DND-41 (cell line): Measurements from ENCODE around the gene PRDX2.

Experiments used
- ATAC-seq: fragments of 200-7000 bp; cut with Tn5 transposase; 3 replicates; pipeline ENCODE4 v1.9.1; 2021; ENCODE audit warnings: low read depth; ENCODE audit not compliant: insufficient read depth
- DNase-seq: peaks from one replicate; pipeline ENCODE4 v3.0.0-alpha.2; 2020
- H2AFZ ChIP-seq: 2 replicates; pipeline ENCODE4 v1.6.0; 2012; ENCODE audit warnings: low read depth, low read length
- H3K27ac ChIP-seq: 2 replicates; pipeline ENCODE4 v1.5.1; 2012; ENCODE audit warnings: low read length, inconsistent platforms
- H3K27me3 ChIP-seq: fragments of 200-600 bp; sonication (generic); 2 replicates; pipeline ENCODE4 v1.6.0; 2012; ENCODE audit warnings: low read length, mild to moderate bottlenecking, inconsistent platforms; ENCODE audit not compliant: insufficient read depth, poor library complexity
- H3K36me3 ChIP-seq: 2 replicates; pipeline ENCODE4 v1.5.1; 2012; ENCODE audit warnings: low read length, inconsistent platforms; ENCODE audit not compliant: insufficient read depth
- H3K4me1 ChIP-seq: 2 replicates; pipeline ENCODE4 v1.5.1; 2012; ENCODE audit warnings: mild to moderate bottlenecking, low read length; ENCODE audit not compliant: insufficient read depth
- H3K4me2 ChIP-seq: 2 replicates; pipeline ENCODE4 v1.6.0; 2012; ENCODE audit warnings: mild to moderate bottlenecking, moderate library complexity, low read length, inconsistent platforms; ENCODE audit not compliant: insufficient read depth
- H3K4me3 ChIP-seq, 2 experiments: fragments of 200-600 bp in 1 of 2; shearing (Covaris generic) in 1 of 2; 2 replicates each; pipeline ENCODE4 v1.5.1; 2012 to 2016; ENCODE audit warnings: inconsistent platforms in 2 of 2, low read length in 2 of 2, mild to moderate bottlenecking in 2 of 2, low read depth in 1 of 2, moderate library complexity in 1 of 2
- H3K79me2 ChIP-seq: 2 replicates; pipeline ENCODE4 v1.6.0; 2012; ENCODE audit warnings: low read length, inconsistent platforms; ENCODE audit not compliant: insufficient read depth
- H3K9ac ChIP-seq: 2 replicates; pipeline ENCODE4 v1.6.0; 2012; ENCODE audit warnings: low read depth, mild to moderate bottlenecking, inconsistent platforms, low read length, moderate library complexity
- H3K9me3 ChIP-seq: 2 replicates; pipeline ENCODE4 v1.5.1; 2012; ENCODE audit warnings: low read length, moderate library complexity, mild to moderate bottlenecking, inconsistent platforms; ENCODE audit not compliant: insufficient read depth, severe bottlenecking
- H4K20me1 ChIP-seq: 2 replicates; pipeline ENCODE4 v1.6.0; 2012; ENCODE audit warnings: low read length; ENCODE audit not compliant: insufficient read depth
- CTCF ChIP-seq: IDR thresholded peaks from 2 replicates; pipeline ENCODE4 v1.5.1; 2012; ENCODE audit warnings: borderline replicate concordance, low read length, moderate library complexity, mild to moderate bottlenecking; ENCODE audit not compliant: poor library complexity, severe bottlenecking; ENCODE audit errors: extremely low read depth
- EZH2 ChIP-seq: IDR thresholded peaks from 3 replicates; pipeline ENCODE4 v1.6.1; 2012; ENCODE audit warnings: borderline replicate concordance, low read depth, mild to moderate bottlenecking, moderate library complexity, low read length, inconsistent platforms; ENCODE audit not compliant: severe bottlenecking

PRDX2 gene

GRCh38 chr19:12792853-12793289 is 8.7 kb downstream of the PRDX2 start:
- DNase-seq (no peak), ATAC-seq (no peak)
- Histone ChIP-seq H3K4me3 (peak overlapping the region; percentile 69 to 71), H3K4me2 (peak overlapping the region; percentile 78), H3K4me1 (peaks cover 48% of the 10 kb centered on the region), H3K9ac (peak overlapping the region; percentile 79), H3K79me2 (peaks cover 23% of the 10 kb centered on the region), H3K36me3 (no peaks in the 10 kb centered on the region; the same call in 1 of the 2 replicates), H4K20me1 (no peaks in the 10 kb centered on the region; the same call in 1 of the 2 replicates), H3K27me3 (no peaks in the 10 kb centered on the region), H3K27ac (peak overlapping the region; percentile 89), H3K9me3 (no peaks in the 10 kb centered on the region), H2AFZ (peak overlapping the region; percentile 54)
- TF ChIP-seq CTCF = no peak
- TF ChIP-seq EZH2 = no peak

- no peak for TF ChIP-seq EZH2
- no peak for TF ChIP-seq CTCF
- Histone ChIP-seq H3K36me3 (no peaks in the 10 kb centered on the region; the same call in 1 of the 2 replicates), H3K4me2 (peak overlapping the region; percentile 78), H3K9ac (peak overlapping the region; percentile 79), H3K79me2 (peaks cover 23% of the 10 kb centered on the region), H3K27me3 (no peaks in the 10 kb centered on the region), H3K4me3 (peak overlapping the region; percentile 69 to 71), H4K20me1 (no peaks in the 10 kb centered on the region; the same call in 1 of the 2 replicates), H3K4me1 (peaks cover 48% of the 10 kb centered on the region), H3K27ac (peak overlapping the region; percentile 89), H3K9me3 (no peaks in the 10 kb centered on the region), H2AFZ (peak overlapping the region; percentile 54)
- peak; percentile 88 for DNase-seq
- peak; percentile 28 for ATAC-seq
Measured at GRCh38 chr19:12792051-12792852, 9.3 kb downstream of the PRDX2 start.

GRCh38 chr19:12791345-12792050 is 10.1 kb downstream of the PRDX2 start, which contains the start of gene JUNB:
Gene JUNB (plus strand): TSS chr19:12791486. CDS start chr19:12791772, 286 bp downstream.
- Histone ChIP-seq H3K4me1 (peaks cover 47% of the 10 kb centered on the region), H3K27ac (peak within 1 kb of the TSS; percentile 89), H2AFZ (peak within 1 kb of the TSS; percentile 66), H4K20me1 (no peaks in the 10 kb centered on the region; the same call in 1 of the 2 replicates), H3K9ac (peak within 1 kb of the TSS; percentile 79), H3K79me2 (peaks cover 23% of the 10 kb centered on the region), H3K36me3 (no peaks in the 10 kb centered on the region; the same call in 1 of the 2 replicates), H3K9me3 (no peaks in the 10 kb centered on the region), H3K4me2 (peak within 1 kb of the TSS; percentile 78), H3K27me3 (no peaks in the 10 kb centered on the region), H3K4me3 (peak within 1 kb of the TSS; percentile 69 to 71)
- no peak for TF ChIP-seq EZH2
- peak; percentile 26 for TF ChIP-seq CTCF
- ATAC-seq (peak; percentile 70), DNase-seq (peak; percentile 95)
